Gastrocnemius medialis (tissue), 4 donors: ENCODE results near the gene SF3A1. TPM values are rescaled to one million over a fixed set of nuclear protein-coding genes. Genes with fewer than 3 reads are reported as not detected.

Experiments used
- ATAC-seq, 2 donors: fragments of 150-250 bp; one replicate each; pipeline ENCODE4 v1.9.1; 2016
- DNase-seq, 2 donors: peaks; one replicate each; pipeline ENCODE4 v3.0.0-alpha.2; 2019
- H3K27ac ChIP-seq, 4 donors: fragments of 200-600 bp; sonication (generic); 1 replicate in 1 of 4; 2 replicates in 3 of 4; pipeline ENCODE4 v1.5.1; 2016 to 2018; ENCODE audit warnings: mild to moderate bottlenecking in 2 of 4, moderate library complexity in 1 of 4
- H3K27me3 ChIP-seq, 3 donors: fragments of 200-600 bp; sonication (generic) in 2 of 3; 1 replicate in 1 of 3; 2 replicates in 2 of 3; pipeline versions ENCODE4 v1.5.1 to v1.6.0; 2016 to 2019; ENCODE audit warnings: mild to moderate bottlenecking in 1 of 3, moderate library complexity in 1 of 3
- H3K36me3 ChIP-seq, 2 donors: fragments of 200-600 bp; sonication (generic) in 1 of 2; one replicate each; pipeline ENCODE4 v1.5.1; 2017 to 2018
- H3K4me1 ChIP-seq, 2 donors: fragments of 200-600 bp; sonication (generic) in 1 of 2; one replicate each; pipeline ENCODE4 v1.5.1; 2016 to 2017; ENCODE audit warnings: mild to moderate bottlenecking in 2 of 2
- H3K4me3 ChIP-seq, 4 donors: fragments of 200-600 bp; sonication (generic) in 3 of 4; 1 replicate in 1 of 4; 2 replicates in 3 of 4; pipeline ENCODE4 v1.5.1; 2016 to 2019; ENCODE audit warnings: mild to moderate bottlenecking in 2 of 4
- H3K9me3 ChIP-seq, 3 donors: fragments of 200-600 bp; sonication (generic) in 2 of 3; 1 replicate in 1 of 3; 2 replicates in 2 of 3; pipeline ENCODE4 v1.5.1; 2016 to 2019
- POLR2A ChIP-seq, 2 donors: fragments of 450-650 bp; IDR thresholded peaks; one replicate each; pipeline ENCODE4 v1.6.1; 2017; ENCODE audit warnings: antibody characterized with exemption in 2 of 2, mild to moderate bottlenecking in 2 of 2, moderate library complexity in 2 of 2
- in situ Hi-C, 4 donors: fragments of 200-750 bp; cut with MboI; loops; one replicate each; pipeline versions ENCODE4 v1.15.0 to v1.8.0; 2017; ENCODE audit warnings: low sequenced_read_pairs in 4 of 4
- intact Hi-C: fragments of 100-400 bp; cut with DNase I; formaldehyde crosslinking; loops from one replicate; pipeline ENCODE4 v1.15.1; 2023; ENCODE audit warnings: low total_unique reads
- total RNA-seq, 4 donors: library from RNA; depleted of rRNA; stranded (reverse); fragments of >200 nt; gene quantifications; one replicate each; pipeline versions ENCODE4 v1.1.0 to v1.2.3, GENCODE V29; 2016
- TF ChIP-seq, protein P1 (sequence below), 5 experiments: fragments of 450-650 bp in 3 of 5; fragments of 200-600 bp in 2 of 5; sonication (generic) in 2 of 5; IDR thresholded peaks in 4 of 5; conservative IDR thresholded peaks in 1 of 5; 1 replicate in 4 of 5; 2 replicates in 1 of 5; pipeline ENCODE4 v1.5.1; 2016 to 2019; ENCODE audit warnings: antibody characterized with exemption in 5 of 5, mild to moderate bottlenecking in 3 of 5, moderate library complexity in 3 of 5

Gene SF3A1
- total RNA-seq, 4 donors from 2014 or later = 36.0 to 145 (median 94.5) TPM

DNA sequence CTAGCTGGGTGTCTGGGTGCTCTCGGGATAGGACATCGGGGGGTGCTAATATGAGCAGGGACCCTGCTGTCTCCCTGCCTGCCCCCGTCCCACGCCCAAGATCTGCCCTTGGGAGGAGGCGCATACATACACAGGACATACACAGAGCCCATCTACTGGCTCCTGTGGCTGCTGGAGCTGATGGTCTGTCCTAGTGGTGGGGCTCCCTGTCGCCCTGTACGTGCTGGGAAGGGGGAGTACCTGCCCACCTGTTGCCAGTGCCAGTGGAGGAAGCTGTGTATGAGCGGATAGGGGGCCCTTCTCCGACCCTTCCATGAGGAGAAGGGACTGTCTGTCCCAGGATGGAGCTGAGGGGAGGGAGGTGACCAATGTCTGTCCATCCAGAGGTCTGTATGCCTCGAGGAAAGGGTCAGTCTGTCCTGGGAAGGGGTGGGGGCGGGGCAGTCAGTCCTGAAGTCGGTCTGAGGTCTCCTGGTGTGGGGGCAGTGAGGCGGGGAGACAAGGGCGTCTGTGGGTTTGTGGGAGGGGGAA is 30.9 kb downstream of the SF3A1 start:
- Histone ChIP-seq H3K4me1 (peaks cover 29 to 36% of the 10 kb centered on the region in 2 donors), H3K4me3 (peak overlapping the region; percentile 83 to 99 (median 87)), H3K27ac (peak overlapping the region; percentile 81 to 84 (median 82)), H3K9me3 (no peaks in the 10 kb centered on the region), H3K27me3 (no peaks in the 10 kb centered on the region), H3K36me3 (no peaks in the 10 kb centered on the region)
- ATAC-seq (no peak), DNase-seq (no peak)
- in situ Hi-C loops = no loop called here
- intact Hi-C loops = loop anchor here (1.0 to 5.0 kb wide), 3 partner anchors 36 to 1528 kb away; partner anchors contain the start of genes CASTOR1 and RNF215
- TF ChIP-seq POLR2A (IDR thresholded peaks at IDR 0.05) = no peak
- TF ChIP-seq, protein P1, sequence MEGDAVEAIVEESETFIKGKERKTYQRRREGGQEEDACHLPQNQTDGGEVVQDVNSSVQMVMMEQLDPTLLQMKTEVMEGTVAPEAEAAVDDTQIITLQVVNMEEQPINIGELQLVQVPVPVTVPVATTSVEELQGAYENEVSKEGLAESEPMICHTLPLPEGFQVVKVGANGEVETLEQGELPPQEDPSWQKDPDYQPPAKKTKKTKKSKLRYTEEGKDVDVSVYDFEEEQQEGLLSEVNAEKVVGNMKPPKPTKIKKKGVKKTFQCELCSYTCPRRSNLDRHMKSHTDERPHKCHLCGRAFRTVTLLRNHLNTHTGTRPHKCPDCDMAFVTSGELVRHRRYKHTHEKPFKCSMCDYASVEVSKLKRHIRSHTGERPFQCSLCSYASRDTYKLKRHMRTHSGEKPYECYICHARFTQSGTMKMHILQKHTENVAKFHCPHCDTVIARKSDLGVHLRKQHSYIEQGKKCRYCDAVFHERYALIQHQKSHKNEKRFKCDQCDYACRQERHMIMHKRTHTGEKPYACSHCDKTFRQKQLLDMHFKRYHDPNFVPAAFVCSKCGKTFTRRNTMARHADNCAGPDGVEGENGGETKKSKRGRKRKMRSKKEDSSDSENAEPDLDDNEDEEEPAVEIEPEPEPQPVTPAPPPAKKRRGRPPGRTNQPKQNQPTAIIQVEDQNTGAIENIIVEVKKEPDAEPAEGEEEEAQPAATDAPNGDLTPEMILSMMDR (IDR thresholded peaks at IDR 0.05 in 4 of 5, conservative IDR thresholded peaks at IDR 0.05 in 1 of 5) = no peak

DNA sequence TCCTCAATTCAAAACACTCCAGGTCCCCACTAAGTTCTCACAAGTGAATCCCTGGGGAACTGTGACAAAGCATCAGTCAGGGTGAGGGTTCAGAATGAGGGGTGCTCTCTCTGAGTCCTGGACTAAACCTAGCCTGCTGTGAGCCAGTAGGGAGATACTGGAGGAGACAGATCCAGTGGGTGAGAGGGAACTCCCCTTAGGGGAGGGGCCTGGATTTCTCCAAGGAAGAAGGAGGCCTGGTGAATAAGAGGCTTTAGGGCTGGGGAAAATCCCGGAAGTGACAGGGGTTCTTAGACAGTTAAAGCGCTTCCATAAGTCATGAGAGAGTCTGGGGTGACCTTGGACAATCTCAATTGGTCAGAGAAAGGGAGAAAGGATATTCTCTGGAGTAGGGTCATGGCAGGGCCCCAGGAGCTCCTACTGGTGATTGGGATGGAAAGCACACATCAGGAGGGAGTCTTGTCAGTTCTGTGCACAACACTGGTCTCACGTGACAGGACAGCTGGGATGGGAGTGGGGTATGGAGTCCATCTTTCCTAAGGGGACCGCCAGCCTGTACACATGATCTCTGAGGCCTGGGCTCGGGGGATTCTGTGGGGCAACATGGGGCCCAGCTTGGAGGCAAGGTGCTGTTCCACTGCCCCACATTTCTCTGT is 31.5 kb downstream of the SF3A1 start:
- H3K27ac ChIP-seq = peak overlapping the region; percentile 81 to 84 (median 82)
- in situ Hi-C loops = no loop called here

DNA sequence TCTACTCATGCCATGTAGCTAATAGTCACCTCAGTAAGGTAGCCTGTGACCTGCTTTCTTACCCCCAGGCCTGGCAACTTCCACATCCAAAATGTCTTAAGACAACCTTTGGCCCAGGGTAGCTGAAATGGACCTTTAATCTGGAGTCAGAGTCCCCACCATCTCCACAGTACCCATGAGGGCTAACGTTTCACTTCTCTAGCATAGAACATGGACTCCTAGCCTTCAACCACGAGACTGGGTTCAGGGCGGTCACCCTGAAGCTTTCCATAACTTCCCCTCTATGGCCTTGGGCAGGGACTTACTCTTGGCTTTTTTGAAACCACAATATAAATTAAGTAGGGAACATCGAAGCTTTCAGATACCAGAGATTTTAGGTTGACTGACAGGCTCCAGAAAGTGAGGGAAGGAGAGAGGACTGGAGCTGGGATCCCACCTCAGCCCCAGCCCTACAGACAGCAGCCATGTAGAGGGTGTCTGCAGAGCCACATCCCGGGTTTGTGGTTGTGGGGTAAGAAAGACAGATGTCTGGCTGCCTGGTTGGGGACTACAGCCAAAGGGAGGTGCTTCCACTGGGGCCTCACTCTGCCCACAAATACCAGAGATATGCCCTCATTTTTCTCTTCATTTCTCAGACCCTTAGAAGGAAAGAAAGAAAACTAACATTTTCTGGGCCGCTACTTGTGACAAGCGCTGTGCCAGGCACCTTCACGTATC is 32.5 kb downstream of the SF3A1 start:
- in situ Hi-C loops (no loop called here), intact Hi-C loops (no loop called here)
- Histone ChIP-seq H3K27ac (peak overlapping the region; percentile 14 to 83 (median 82)), H3K4me3 (peak overlapping the region; percentile 83 to 99 (median 87)), H3K4me1 (peaks cover 34 to 39% of the 10 kb centered on the region in 2 donors), H3K36me3 (no peaks in the 10 kb centered on the region), H3K27me3 (no peaks in the 10 kb centered on the region), H3K9me3 (no peaks in the 10 kb centered on the region)
- ATAC-seq (no peak), DNase-seq (no peak)
- TF ChIP-seq POLR2A (IDR thresholded peaks at IDR 0.05) = no peak
- TF ChIP-seq, protein P1 (IDR thresholded peaks at IDR 0.05 in 4 of 5, conservative IDR thresholded peaks at IDR 0.05 in 1 of 5) = no peak

More for the DNA sequence above, 31.5 kb downstream of the SF3A1 start:
- peak in 1 of 2 donors; percentile 55 for DNase-seq
- Histone ChIP-seq H3K27me3 (no peaks in the 10 kb centered on the region), H3K36me3 (no peaks in the 10 kb centered on the region), H3K4me3 (peak overlapping the region; percentile 83 to 99 (median 87)), H3K9me3 (no peaks in the 10 kb centered on the region), H3K4me1 (peaks cover 33 to 39% of the 10 kb centered on the region in 2 donors)
- intact Hi-C loops = loop anchor here (5.0 kb wide), 2 partner anchors 62 to 1528 kb away; partner anchors contain the start of gene RNF215
- no peak for TF ChIP-seq POLR2A (IDR thresholded peaks at IDR 0.05)
- TF ChIP-seq, protein P1 (IDR thresholded peaks at IDR 0.05 in 4 of 5, conservative IDR thresholded peaks at IDR 0.05 in 1 of 5) = no peak
- no peak for ATAC-seq

DNA sequence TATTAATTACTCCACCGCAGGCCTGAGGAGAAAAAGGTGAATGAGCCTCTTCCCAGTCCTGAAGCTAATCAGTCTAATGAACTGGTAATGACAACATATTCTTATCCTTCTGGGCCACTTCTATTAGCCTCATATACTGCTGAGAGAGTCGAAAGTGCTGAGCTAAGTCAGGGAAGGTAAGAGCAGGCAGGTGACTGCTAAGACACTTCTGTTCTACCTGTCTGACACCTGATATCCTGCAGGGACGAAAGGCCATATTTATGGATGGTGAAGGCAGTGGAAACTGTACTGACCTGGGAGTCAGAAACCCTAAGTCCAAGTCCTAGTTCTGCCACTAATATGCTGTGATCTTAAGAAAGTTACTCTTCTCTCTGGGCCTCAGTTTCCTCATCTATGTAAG is 33.4 kb downstream of the SF3A1 start:
- in situ Hi-C loops = no loop called here
- Histone ChIP-seq H3K4me1 (peaks cover 37 to 39% of the 10 kb centered on the region in 2 donors), H3K27ac (no peak overlapping the region)

More for the DNA sequence above, 33.4 kb downstream of the SF3A1 start:
- Histone ChIP-seq H3K4me3 (no peak overlapping the region), H3K9me3 (no peaks in the 10 kb centered on the region), H3K36me3 (no peaks in the 10 kb centered on the region), H3K27me3 (no peaks in the 10 kb centered on the region)
- TF ChIP-seq POLR2A (IDR thresholded peaks at IDR 0.05) = no peak
- TF ChIP-seq, protein P1 (IDR thresholded peaks at IDR 0.05 in 4 of 5, conservative IDR thresholded peaks at IDR 0.05 in 1 of 5) = no peak
- ATAC-seq = no peak
- intact Hi-C loops = no loop called here
- DNase-seq = no peak
